NCI-H2081 (cell line): ENCODE results near the gene ZBTB18.
A peak's percentile ranks its signal among the peaks of the same experiment; 100 is the strongest.

ENCODE experiments used
- DNase-seq, 2 experiments: peaks; one replicate each; lab custom pipeline; 2025; lab: John Stamatoyannopoulos, UW

ZBTB18 gene

GRCh38 chr1:244089561-244089960 is 38.5 kb downstream of the ZBTB18 start:
- DNase-seq, result no peak

- no peak for DNase-seq
Observed at GRCh38 chr1:244090645-244091044, 39.6 kb downstream of the ZBTB18 start.

GRCh38 chr1:244092293-244092963 is 41.3 kb downstream of the ZBTB18 start:
- no peak for DNase-seq

- DNase-seq, result peak; percentile 40 to 71
Observed at GRCh38 chr1:244092964-244093638, 42.0 kb downstream of the ZBTB18 start.

GRCh38 chr1:244094880-244095528 is 43.9 kb downstream of the ZBTB18 start:
- no peak for DNase-seq

GRCh38 chr1:244095529-244095911 is 44.4 kb downstream of the ZBTB18 start:
- DNase-seq, result no peak

GRCh38 chr1:244096066-244096610 is 45.1 kb downstream of the ZBTB18 start:
- DNase-seq, result no peak

- no peak for DNase-seq
Observed at GRCh38 chr1:244096691-244097090, 45.6 kb downstream of the ZBTB18 start.

- DNase-seq, result no peak
Observed at GRCh38 chr1:244097523-244098405, 46.7 kb downstream of the ZBTB18 start.

- no peak for DNase-seq
Observed at GRCh38 chr1:244099258-244099930, 48.3 kb downstream of the ZBTB18 start.

GRCh38 chr1:244100276-244100675 is 49.2 kb downstream of the ZBTB18 start:
- DNase-seq, result no peak

GRCh38 chr1:244100704-244101453 is 49.8 kb downstream of the ZBTB18 start:
- peak in 1 of 2 experiments; percentile 8 for DNase-seq

GRCh38 chr1:244102046-244102445 is 51.0 kb downstream of the ZBTB18 start:
- no peak for DNase-seq

GRCh38 chr1:244102468-244102867 is 51.4 kb downstream of the ZBTB18 start:
- no peak for DNase-seq

- peak in 1 of 2 experiments; percentile 19 for DNase-seq
Observed at GRCh38 chr1:244104309-244105060, 53.4 kb downstream of the ZBTB18 start.

- DNase-seq, result no peak
Observed at GRCh38 chr1:244106176-244106575, 55.1 kb downstream of the ZBTB18 start.
